ENCODE measurements around the gene SLC11A1.
A peak's percentile ranks its signal among the peaks of the same experiment; 100 is the strongest.

The SLC11A1 gene

DNA sequence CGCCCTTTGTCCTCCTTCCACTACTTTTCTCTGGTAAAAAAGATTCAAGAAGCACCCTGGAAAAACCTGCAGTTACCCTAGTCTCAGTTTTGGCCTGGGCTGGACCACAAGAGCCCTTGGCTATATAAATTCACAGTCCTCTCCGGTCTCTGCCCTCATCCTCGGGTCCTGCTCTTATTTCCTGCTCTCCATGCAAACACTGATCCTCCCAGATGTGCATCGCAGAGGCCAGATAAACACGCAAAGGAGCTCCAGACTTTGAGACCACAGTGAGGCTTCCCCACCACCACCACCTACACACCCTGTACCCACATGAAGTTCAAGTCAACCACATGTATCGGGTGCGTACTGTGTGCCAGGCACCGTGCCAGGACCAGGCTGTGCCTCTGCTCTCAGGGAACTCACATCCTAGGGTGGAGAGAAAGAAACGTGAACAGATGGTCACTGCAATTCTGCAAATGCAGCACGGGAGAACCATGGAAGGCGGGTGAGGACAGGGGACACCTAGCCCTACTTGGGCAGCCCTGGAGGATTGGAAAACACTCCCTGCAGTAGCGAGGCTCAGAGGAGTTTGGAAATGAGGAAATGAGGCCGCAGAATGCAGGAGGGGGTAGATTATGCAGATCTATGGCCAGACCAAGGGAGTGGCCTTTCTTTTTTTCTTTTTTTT lies 25.0 kb downstream of the SLC11A1 start:
- peaks cover 0 to 51% (median 39%) of the 10 kb centered on the region in 4 donors for H3K4me1 ChIP-seq
- no peaks in the 10 kb centered on the region for H3K27me3 ChIP-seq
- H3K9me3 ChIP-seq: no peaks in the 10 kb centered on the region
- TF ChIP-seq, protein P1, sequence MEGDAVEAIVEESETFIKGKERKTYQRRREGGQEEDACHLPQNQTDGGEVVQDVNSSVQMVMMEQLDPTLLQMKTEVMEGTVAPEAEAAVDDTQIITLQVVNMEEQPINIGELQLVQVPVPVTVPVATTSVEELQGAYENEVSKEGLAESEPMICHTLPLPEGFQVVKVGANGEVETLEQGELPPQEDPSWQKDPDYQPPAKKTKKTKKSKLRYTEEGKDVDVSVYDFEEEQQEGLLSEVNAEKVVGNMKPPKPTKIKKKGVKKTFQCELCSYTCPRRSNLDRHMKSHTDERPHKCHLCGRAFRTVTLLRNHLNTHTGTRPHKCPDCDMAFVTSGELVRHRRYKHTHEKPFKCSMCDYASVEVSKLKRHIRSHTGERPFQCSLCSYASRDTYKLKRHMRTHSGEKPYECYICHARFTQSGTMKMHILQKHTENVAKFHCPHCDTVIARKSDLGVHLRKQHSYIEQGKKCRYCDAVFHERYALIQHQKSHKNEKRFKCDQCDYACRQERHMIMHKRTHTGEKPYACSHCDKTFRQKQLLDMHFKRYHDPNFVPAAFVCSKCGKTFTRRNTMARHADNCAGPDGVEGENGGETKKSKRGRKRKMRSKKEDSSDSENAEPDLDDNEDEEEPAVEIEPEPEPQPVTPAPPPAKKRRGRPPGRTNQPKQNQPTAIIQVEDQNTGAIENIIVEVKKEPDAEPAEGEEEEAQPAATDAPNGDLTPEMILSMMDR (IDR thresholded peaks at IDR 0.05): no peak
- DNase-seq: peak; percentile 73 to 90
- peak overlapping the region; percentile 80 to 89 for H3K27ac ChIP-seq
- intact Hi-C loops (cut with DNase I; ENCODE audit: low total_unique reads): loop anchor here (5.0 kb wide), 1 partner anchor 60 kb away; no protein-coding TSS in a partner anchor
- peaks cover 22 to 34% (median 29%) of the 10 kb centered on the region in 3 donors for H3K36me3 ChIP-seq
- H3K4me3 ChIP-seq: peak overlapping the region; percentile 48 to 55

DNA sequence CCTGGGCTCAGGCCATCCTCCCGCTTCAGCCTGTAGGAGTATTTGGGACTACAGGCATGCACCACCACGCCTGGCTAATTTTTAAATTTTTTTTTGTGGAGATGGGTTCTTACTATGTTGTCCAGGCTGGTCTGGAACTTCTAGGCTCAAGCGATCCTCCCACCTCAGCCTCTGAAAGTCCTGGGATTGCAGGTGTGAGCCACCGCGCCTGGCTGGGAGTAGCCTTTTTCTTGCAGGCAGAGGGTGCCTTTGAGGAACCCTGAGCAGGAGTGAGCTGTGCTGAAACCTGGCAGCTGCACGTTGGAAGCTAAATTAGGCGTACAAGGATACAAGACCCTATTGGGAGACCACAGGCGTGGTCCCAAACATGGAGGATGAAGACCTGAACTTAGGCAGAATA lies 25.6 kb downstream of the SLC11A1 start:
- peak overlapping the region; percentile 80 to 89 for H3K27ac ChIP-seq
- no peak for DNase-seq
- peaks cover 15 to 28% (median 22%) of the 10 kb centered on the region in 3 donors for H3K36me3 ChIP-seq
- H3K4me3 ChIP-seq: peak overlapping the region in 1 of 2 donors; percentile 48
- H3K9me3 ChIP-seq: no peaks in the 10 kb centered on the region
- H3K27me3 ChIP-seq: no peaks in the 10 kb centered on the region
- intact Hi-C loops (cut with DNase I; ENCODE audit: low total_unique reads): loop anchor here (5.0 kb wide), 1 partner anchor 60 kb away; no protein-coding TSS in a partner anchor
- TF ChIP-seq, protein P1 (IDR thresholded peaks at IDR 0.05): no peak
- H3K4me1 ChIP-seq: peaks cover 0 to 44% (median 33%) of the 10 kb centered on the region in 4 donors

DNA sequence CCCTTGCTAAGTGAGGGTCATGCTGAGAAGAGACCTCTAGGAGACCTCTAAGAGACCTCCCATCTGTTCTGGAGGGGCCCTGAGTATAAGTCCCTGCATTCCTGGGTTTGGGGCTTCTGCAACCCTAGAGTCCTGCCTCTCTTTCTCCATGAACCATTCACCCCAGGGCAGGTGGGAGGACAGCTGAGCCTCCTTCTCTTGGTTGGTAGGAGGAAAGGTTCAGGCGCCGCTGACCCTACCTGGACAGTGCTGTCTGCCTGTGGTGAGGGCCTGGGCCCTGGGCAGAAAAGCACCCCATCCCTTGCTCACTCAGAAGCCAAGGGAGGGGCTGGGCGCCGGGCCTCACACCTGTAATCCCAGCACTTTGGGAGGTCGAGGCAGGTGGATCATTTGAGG lies 36.2 kb downstream of the SLC11A1 start:
- no peak overlapping the region for H3K4me3 ChIP-seq
- H3K9me3 ChIP-seq: no peaks in the 10 kb centered on the region
- H3K36me3 ChIP-seq: no peaks in the 10 kb centered on the region
- no peak overlapping the region for H3K27ac ChIP-seq
- H3K4me1 ChIP-seq: no peaks in the 10 kb centered on the region
- intact Hi-C loops (cut with DNase I; ENCODE audit: low total_unique reads): no loop called here
- no peak for DNase-seq
- H3K27me3 ChIP-seq: peaks cover 0 to 12% of the 10 kb centered on the region in 2 donors
- TF ChIP-seq, protein P1 (IDR thresholded peaks at IDR 0.05): no peak

DNA sequence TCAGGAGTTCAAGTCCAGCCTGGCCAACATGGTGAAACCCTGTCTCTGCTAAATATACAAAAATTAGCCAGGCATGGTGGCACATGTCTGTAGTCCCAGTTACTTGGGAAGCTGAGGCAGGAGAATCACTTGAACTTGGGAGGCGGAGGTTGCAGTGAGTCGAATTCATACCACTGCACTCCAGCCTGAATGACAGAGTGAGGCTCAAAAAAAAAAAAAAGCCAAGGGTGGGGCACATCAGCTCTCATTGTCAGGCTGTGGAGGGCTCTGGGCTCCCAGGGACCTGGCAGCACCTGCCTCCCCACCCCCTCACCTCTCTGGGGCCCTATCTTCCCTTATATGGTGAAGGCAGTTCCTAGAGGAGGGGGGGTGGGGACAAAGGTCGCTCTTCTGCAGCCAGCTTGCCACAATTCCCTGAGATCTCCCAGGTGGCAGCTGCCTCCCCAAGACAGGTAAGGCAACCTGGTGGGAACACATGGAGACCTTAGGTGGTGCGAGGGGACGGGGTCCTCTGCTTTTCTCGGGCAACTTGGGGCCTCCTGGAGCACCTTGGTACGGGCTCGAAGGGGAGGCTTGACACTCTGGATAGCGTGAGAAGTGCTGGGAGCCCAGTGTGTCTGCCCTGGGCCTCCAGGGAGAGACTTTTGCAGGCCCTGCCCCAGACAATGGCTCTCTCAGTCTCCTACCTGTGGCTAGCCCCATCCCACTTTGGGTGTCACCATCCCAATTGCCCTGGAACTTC lies 36.8 kb downstream of the SLC11A1 start, which contains the start of gene VIL1:
Gene VIL1 (plus strand): TSS at position 407 of the 742 bp plus-strand sequence. CDS start 4,656 bp downstream, outside the sequence.
- H3K36me3 ChIP-seq: no peaks in the 10 kb centered on the region
- no peak within 1 kb of the TSS for H3K4me3 ChIP-seq
- TF ChIP-seq, protein P1 (IDR thresholded peaks at IDR 0.05): no peak
- no peaks in the 10 kb centered on the region for H3K9me3 ChIP-seq
- intact Hi-C loops (cut with DNase I; ENCODE audit: low total_unique reads): no loop called here
- H3K27ac ChIP-seq: no peak within 1 kb of the TSS
- H3K27me3 ChIP-seq: peaks cover 0 to 12% of the 10 kb centered on the region in 2 donors
- no peak for DNase-seq
- H3K4me1 ChIP-seq: no peaks in the 10 kb centered on the region

DNA sequence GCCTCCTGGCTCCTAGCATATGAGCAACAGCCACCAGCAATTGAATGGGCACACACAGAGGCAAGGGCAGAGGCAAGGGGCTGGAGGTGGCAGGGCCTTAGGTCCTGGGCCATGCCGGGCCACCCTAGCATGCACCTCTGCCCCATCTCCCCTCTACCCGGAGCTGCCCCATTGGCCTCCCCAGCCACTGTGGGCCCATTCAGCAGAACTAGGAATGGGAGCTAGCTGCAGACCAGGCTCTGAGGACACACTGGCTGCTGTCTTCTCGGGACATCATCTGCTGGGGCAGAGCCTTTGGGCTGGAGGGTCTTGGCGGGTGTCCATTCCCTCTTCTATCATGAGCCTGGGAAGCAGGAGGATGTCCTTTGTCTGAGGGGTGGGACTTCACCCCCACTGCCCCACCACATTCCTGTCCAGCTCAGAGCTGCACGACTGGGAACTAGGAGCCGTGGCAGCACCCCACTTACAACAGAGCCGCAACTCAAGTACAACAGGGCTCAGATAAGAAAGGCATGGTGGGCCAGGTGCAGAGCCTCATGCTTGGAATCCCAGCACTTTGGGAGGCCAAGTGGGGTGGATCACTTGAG lies 37.6 kb downstream of the SLC11A1 start:
- DNase-seq: no peak
- intact Hi-C loops (cut with DNase I; ENCODE audit: low total_unique reads): no loop called here
- TF ChIP-seq, protein P1 (IDR thresholded peaks at IDR 0.05): no peak
- H3K27ac ChIP-seq: no peak overlapping the region
- no peaks in the 10 kb centered on the region for H3K4me1 ChIP-seq
- H3K36me3 ChIP-seq: no peaks in the 10 kb centered on the region
- H3K27me3 ChIP-seq: peaks cover 0 to 12% of the 10 kb centered on the region in 2 donors
- no peaks in the 10 kb centered on the region for H3K9me3 ChIP-seq
- H3K4me3 ChIP-seq: no peak overlapping the region
